Measurements from ENCODE around the gene ATXN7L3B.

The ATXN7L3B gene

GRCh38 chr12:74537707-74538385, at the start of gene ATXN7L3B:
ATXN7L3B (plus strand) TSS chr12:74537835; CDS start chr12:74538113, 278 bp downstream.
- peak; percentile 92 to 93 for DNase-seq

GRCh38 chr12:74488134-74488533, 49.5 kb upstream of the ATXN7L3B start:
- DNase-seq: no peak

GRCh38 chr12:74489543-74489942, 48.1 kb upstream of the ATXN7L3B start:
- DNase-seq: no peak

DNA sequence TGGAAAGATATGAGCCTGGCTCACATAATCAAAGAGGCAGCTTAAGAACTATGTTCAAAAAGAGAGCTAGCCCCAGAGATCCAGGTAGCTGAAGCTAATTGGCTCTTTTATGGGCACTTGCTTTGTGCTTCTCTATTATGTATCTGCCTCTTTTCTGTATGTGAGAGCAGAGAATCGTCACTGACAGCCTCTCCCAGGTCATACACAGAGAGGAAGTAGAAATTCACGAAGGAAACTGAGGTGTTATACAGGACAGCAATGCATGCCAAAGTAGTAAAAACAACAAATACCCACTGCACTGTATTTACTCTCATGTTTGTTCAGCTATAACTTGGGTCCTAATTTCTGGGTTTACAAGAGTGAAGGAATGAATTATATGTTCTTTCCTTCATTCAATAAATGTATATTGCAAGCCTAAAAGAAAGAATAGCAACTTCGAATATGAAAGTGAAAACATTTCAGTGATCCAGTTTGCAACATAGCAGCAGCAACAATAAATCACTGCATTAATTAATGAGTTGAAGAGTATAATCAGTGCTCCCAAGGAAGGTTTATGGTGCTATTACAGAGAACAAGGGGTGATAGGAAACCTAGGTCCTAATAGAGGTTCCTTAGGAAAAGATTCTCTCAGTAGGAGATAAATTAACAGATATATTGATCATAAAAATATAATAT, 47.1 kb upstream of the ATXN7L3B start:
- DNase-seq: no peak

- no peak for DNase-seq
These were observed 46.3 kb upstream of the ATXN7L3B start for GRCh38 chr12:74491374-74491773.

DNA sequence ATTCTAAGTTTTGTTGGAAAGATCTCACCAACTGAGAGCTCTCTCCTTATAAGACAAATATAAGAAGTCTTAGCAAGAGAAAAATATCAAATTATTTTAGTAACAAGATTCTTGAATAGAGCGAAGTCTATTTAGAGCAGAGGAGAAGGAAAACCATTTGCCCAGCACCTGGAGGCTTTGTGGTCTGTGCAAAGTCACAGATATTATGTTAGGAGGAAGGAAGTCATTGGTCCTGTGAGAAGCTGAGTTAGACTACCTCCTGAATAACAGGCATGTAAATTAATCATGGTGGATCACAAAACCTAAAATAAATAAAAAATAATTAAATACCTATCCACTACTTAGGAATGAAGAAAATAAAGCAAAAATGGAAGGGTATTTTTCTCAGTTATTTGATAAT, 38.4 kb upstream of the ATXN7L3B start:
- DNase-seq: no peak

- peak in 1 of 2 experiments; percentile 2 for DNase-seq
These were observed 28.6 kb upstream of the ATXN7L3B start for GRCh38 chr12:74508873-74509657.

DNA sequence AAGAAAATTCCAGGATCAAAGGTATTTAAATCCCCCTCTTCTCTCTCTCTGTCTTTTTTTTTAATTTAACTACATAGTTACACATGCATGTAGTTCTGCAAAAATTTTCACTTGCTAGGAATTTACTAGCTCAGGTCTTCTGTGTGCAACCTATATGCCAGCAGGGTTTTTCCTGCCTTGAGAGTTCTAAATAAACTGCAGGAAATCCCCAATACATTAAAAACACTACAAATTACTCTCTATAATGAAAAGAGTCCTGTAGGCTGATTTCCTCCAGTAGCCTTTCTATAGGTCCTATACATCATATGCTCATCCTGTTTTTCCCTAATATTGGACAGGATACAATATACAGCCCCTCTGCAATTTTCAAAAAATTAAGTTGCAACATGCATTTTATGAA, 27.7 kb upstream of the ATXN7L3B start:
- no peak for DNase-seq

DNA sequence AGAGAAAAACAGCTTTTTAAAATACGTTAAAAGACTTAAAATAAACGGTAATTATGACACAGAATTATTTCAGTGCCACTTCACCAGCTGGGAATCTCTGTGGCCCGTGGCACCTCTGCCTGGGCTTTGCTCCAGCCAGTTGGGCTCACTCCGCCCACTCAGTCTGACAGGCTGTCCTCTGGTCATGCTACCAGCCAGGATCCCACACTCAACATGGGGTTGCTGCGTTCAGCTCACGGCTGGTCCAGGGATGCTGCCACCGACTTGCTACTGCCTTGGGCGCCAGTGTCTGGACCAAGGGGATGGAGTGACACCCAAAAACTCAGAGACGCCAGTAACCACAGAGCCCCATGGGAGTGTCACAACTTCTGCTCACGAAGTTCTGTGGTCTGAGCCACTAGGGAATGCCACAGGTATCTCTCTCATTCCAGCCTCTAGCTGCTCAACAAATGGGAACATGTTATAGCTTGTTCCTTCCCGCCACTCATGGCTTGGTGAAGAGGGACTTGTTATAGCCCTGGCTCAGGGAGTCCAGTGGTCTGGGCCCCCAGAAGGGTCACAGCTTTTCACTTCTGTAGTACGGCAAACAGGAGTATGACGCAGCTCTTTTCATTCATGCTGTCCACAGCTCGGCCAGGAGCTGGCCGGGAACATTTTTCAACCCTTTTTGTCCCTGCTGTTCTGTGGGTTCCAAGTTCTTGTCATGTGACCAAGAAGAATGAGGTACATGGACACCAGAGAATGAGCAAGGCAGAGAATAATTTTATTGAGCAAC, 23.4 kb upstream of the ATXN7L3B start:
- no peak for DNase-seq

DNA sequence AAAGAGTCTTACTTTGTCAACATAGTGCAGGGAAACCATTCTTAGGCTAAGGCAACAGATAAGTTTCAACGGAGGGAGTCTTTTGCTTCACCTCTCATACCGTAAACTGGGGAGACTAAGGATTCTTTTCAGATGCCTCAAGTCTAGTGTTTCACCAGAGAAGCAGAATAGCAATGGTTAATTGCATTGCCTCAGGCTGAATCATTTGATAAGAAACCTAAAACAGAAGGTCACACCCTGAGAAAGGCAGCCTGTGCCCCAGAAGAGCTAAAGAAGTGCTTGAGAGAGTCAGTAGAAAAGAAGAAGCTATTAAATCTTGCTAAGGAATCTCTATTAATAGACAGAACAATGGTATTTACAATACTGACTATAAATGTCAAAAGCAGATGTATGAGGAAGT, 21.8 kb upstream of the ATXN7L3B start:
- DNase-seq: no peak

DNA sequence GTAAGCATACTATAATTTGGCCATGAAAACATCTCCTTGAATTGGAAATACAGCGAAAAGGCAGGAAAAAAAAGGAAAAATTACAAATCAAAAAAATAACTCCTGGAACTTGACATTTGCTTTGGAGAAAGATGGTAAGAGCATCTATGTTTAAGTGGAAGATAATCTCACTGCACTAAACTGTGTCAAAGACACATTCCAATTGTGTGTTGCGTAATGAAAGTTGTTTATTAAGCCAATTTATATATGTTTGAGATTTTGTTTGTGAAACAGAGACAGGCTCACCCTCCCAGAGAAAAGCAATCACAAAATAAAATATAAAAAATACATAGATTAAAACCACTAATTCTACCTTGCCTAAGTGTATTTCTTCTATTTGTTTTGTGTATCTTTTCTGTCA, 11.1 kb upstream of the ATXN7L3B start:
- no peak for DNase-seq

- DNase-seq: no peak
These were observed 10.1 kb upstream of the ATXN7L3B start for GRCh38 chr12:74527491-74527890.

DNA sequence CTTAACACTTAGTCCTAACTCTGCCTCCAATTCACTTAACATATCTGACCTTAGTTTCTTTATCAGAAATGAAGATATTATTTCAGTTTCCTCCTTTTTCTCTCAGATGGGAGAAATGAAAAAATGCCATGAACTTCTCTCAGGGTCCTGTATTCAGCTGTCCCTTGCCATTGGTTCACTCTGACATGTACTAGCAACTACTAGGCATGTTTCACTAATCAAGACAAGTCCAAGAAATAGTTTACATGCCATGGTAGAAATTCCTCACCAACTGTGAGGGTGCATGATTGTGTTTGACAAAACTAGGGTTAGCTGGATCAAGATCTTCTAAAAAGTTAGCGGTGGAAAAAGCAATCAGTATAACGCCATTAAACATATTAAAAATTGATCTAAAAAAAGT, 7.0 kb upstream of the ATXN7L3B start:
- no peak for DNase-seq

- no peak for DNase-seq
These were observed 2.1 kb upstream of the ATXN7L3B start for GRCh38 chr12:74535536-74535935.

DNA sequence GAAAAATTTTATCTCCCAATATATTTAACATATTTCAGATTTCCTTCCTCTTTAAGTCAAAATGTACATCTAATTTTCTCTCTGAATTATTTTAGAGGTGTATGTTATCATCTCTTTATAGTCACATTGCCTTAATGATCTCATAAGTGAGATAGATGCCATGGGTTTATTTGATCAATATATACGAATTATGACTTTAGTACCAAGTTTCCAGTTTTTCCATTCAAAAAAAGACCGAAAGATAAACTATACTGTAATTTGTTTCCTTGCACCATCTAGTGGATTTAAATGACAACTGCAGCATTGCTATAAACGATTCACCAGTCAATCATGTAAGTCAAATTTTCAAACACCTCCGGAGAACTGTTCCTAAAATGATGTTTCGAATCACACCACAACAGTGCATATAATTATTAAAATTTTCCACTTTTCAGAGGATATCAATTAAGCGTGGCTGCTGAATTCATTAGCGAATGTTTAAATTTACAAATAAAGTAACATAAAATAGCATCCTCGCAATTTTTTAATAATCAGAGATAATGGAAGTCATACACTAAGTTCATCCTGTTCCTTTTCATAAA, 419 bp upstream of the ATXN7L3B start:
- DNase-seq: peak; percentile 58 to 63

DNA sequence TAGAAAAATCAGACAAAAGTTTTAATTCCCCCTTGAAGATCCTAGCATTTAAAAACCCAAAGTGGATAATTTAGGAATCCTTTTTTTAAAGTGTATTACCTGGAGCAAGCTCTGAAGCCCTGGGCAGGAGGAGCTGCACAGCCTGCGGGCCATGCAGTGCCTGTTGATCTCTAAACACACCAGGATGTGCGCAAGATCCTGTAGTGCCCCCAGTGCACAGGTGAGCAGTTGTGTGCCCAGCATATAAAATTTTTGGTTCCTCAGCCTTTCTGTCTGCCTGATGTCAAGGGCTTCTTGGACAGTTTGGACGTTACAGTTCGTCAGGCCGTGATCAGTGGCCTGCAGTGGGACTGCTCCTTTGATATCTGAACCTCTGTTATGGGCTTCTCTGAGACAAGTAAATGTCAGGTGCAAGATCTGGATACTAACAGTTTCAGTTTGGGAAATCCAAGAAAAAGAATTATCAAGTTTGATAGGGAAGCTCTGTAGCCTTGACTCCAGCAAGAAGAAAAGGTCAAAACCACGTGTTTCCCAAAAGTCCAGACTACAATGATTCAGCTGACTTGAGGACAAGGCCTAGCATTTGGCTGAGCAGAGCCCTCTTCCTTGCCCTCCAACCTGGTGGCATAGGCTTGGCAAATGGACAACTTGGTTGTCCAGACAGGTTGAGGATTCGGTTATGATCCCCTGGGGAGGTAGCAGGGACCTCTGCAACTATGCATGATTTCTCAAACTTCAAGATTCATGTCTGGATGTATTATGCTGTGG, 1.0 kb downstream of the ATXN7L3B start:
- no peak for DNase-seq

- DNase-seq: no peak
These were observed 1.6 kb downstream of the ATXN7L3B start for GRCh38 chr12:74539261-74539660.

DNA sequence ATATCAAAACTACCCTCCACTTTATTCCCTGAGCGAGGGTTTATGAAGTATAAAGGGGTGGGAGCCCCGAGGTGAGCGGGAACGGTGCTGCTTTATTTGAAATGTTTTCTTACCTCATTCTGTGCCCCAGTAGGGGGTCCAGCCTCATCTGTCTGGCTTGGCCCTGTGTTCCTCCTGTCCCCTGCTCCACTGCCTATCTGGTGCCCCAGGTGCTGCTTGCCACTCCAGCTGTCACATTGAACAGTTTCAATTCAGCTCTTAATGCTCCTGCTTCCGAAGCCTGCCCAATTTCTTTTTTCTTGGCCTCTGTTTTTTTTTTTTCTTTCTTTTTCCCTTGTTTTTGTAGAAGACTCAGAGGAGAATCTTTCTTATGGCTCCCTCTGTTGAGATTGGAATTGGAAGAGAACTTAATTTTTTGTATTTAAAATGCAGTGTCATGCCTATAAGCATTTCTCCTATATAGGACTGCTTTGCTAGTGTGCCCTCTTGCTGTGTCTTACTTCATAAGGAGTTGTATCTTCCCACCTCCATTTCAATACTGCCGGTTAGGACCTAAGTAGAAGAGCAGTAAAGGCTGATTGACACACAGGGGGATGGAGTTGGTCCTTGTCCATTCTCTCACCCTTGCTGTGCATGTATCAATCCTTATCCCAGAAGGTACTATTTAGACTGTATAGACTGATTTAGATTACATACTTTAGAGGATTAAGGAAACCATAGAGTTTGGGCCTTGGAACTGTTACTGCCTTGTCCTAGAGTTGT, 2.3 kb downstream of the ATXN7L3B start:
- no peak for DNase-seq

DNA sequence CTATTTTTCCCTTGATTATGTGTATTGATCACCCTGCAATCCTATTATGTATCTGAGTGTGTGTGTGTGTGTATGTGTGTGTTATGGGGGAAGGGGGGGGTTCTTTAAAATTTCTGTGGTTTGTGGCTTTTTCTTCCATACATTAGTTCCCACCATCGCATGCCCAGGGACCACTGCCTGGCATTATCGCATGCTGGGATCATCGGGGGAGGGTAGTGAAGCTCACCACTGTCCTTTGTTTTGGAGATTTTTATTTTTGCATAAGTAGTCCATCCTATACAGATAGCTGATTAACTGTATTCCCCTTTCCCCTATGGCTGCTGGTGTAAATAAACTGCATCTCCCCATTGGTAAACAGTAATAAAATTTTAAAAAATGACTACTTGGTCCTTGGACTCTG, 3.4 kb downstream of the ATXN7L3B start:
- DNase-seq: no peak

DNA sequence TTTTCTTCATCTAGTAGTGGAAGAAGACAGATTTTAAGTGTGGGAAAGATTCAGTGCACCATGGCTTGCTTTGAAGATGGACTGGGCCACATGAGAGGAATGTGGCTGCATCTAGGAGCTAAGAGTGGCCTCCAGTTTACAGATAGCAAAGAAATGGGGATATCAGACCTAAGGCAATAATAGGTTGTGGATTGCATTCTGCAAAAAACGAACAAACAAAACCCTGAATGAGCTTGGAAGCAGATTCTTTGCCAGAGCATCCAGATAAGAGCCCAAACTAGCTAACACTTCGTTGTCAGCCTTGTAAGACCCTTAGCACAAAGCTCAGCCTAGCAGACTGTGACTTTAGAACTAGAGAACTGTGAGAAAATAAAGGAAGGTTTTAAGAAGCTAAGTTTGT, 9.6 kb downstream of the ATXN7L3B start:
- no peak for DNase-seq

- peak in 1 of 2 experiments; percentile 2 for DNase-seq
These were observed 13.7 kb downstream of the ATXN7L3B start for GRCh38 chr12:74551291-74551690.
